Ovary (tissue), 9 donors: Measurements from ENCODE around the gene EMC10. TPM values are rescaled to one million over a fixed set of nuclear protein-coding genes. Genes with fewer than 3 reads are reported as not detected.

Experiments used
- DNase-seq, 5 donors: peaks; one replicate each; pipeline ENCODE4 v3.0.0-alpha.2; 2019 to 2020
- H3K27ac ChIP-seq, 2 donors: fragments of 200-600 bp; one replicate each; pipeline versions ENCODE4 v1.5.1 to v1.8.0; 2019 to 2022
- H3K27me3 ChIP-seq: fragments of 200-600 bp; one replicate; pipeline ENCODE4 v1.8.0; 2022
- H3K36me3 ChIP-seq: fragments of 200-600 bp; sonication (generic); one replicate; pipeline ENCODE4 v1.5.1; 2019
- H3K4me1 ChIP-seq: one replicate; pipeline ENCODE4 v1.8.1; 2013; ENCODE audit warnings: mild to moderate bottlenecking, moderate library complexity; ENCODE audit not compliant: insufficient read depth
- H3K4me3 ChIP-seq: fragments of 200-600 bp; sonication (generic); one replicate; pipeline ENCODE4 v1.5.1; 2017
- H3K9me3 ChIP-seq, 2 donors: fragments of 200-600 bp in 1 of 2; sonication (generic) in 1 of 2; one replicate each; pipeline versions ENCODE4 v1.5.1 to v1.8.1; 2013 to 2019; ENCODE audit warnings: mild to moderate bottlenecking in 1 of 2, moderate library complexity in 1 of 2
- EP300 ChIP-seq: sonication (generic); formaldehyde crosslinking; IDR thresholded peaks from one replicate; pipeline ENCODE4 v1.6.1; 2017; ENCODE audit warnings: antibody characterized with exemption
- POLR2A ChIP-seq: fragments of 450-650 bp; IDR thresholded peaks from one replicate; pipeline ENCODE4 v1.6.1; 2017; ENCODE audit warnings: antibody characterized with exemption, mild to moderate bottlenecking, moderate library complexity
- WGBS, 3 donors: extraction: QIAGEN DNeasy Blood & Tissue Kit in 1 of 3; methylation state at CpG; one replicate each; pipeline versions ENCODE4 v1.1.5 to v1.1.7; 2013 to 2017; 5-methylcytosine and 5-hydroxymethylcytosine counted together
- intact Hi-C, 4 donors: fragments of 100-400 bp; cut with DNase I; formaldehyde crosslinking; loops; one replicate each; pipeline versions ENCODE4 v1.11.0 to v1.15.1; 2022 to 2023
- polyA plus RNA-seq, 2 donors: library from polyadenylated mRNA; stranded (reverse); fragments of 200-250 nt in 1 of 2; fragments of 350-450 nt in 1 of 2; fragmentation: Illumina TruSeq in 1 of 2; extraction: RNeasy Lipid Tissue Mini Kit (QIAGEN cat#74804) in 1 of 2; gene quantifications; one replicate each; pipeline ENCODE4 v1.2.3, GENCODE V29; 2013 to 2014
- total RNA-seq, 7 donors: library from RNA; depleted of rRNA in 2 of 7; stranded (reverse); fragments of >200 nt in 2 of 7; fragmentation: NEBNext Ultra II Directional in 3 of 7; extraction: Animal tissue kit (Norgen Biotek cat#: 25700) in 3 of 7; gene quantifications; one replicate each; pipeline versions ENCODE4 v1.1.0 to v1.2.4, GENCODE V29; 2016 to 2023
- TF ChIP-seq, protein P1 (sequence below), 3 donors: fragments of 450-650 bp in 2 of 3; fragments of 200-600 bp in 1 of 3; IDR thresholded peaks; one replicate each; pipeline versions ENCODE4 v1.5.1 to v1.8.0; 2016 to 2022; ENCODE audit warnings: antibody characterized with exemption in 3 of 3, mild to moderate bottlenecking in 1 of 3
- donor health status: DM: no; HTN: no; CAD: no; lungs with moderate emphysema.
- donor health status: DM: no; HTN: no; CAD: no.
- donor health status: Bipolar disorder and iron deficiency.
- donor health status: DM: yes; HTN: yes; CAD: no.
- donor health status: DM: no; HTN: no; CAD: no.
- donor health status: DM: yes; HTN: yes; CAD: no.

EMC10 gene
- total and polyA plus RNA-seq, 9 donors, result 27.6 to 132 (median 96.7) TPM

- TF ChIP-seq, protein P1, sequence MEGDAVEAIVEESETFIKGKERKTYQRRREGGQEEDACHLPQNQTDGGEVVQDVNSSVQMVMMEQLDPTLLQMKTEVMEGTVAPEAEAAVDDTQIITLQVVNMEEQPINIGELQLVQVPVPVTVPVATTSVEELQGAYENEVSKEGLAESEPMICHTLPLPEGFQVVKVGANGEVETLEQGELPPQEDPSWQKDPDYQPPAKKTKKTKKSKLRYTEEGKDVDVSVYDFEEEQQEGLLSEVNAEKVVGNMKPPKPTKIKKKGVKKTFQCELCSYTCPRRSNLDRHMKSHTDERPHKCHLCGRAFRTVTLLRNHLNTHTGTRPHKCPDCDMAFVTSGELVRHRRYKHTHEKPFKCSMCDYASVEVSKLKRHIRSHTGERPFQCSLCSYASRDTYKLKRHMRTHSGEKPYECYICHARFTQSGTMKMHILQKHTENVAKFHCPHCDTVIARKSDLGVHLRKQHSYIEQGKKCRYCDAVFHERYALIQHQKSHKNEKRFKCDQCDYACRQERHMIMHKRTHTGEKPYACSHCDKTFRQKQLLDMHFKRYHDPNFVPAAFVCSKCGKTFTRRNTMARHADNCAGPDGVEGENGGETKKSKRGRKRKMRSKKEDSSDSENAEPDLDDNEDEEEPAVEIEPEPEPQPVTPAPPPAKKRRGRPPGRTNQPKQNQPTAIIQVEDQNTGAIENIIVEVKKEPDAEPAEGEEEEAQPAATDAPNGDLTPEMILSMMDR (IDR thresholded peaks at IDR 0.05), result no peak
- TF ChIP-seq EP300 (no peak), POLR2A (no peak)
- WGBS, 3 donors, result 68 to 86% (median 73%) methylated on average over 19 of the region's 19 CpGs
- intact Hi-C loops, result loop anchor here in 1 of 4 donors (10.0 kb wide), 1 partner anchor 100 kb away; the partner anchor contains the start of gene NAPSA
- Histone ChIP-seq H3K27ac (no peak overlapping the region), H3K27me3 (no peaks in the 10 kb centered on the region), H3K9me3 (no peaks in the 10 kb centered on the region), H3K4me3 (no peak overlapping the region), H3K4me1 (no peaks in the 10 kb centered on the region), H3K36me3 (no peaks in the 10 kb centered on the region)
- no peak for DNase-seq
Observed at GRCh38 chr19:50464348-50464747, 12.0 kb upstream of the EMC10 start.

- Histone ChIP-seq H3K4me3 (no peak overlapping the region), H3K27me3 (no peaks in the 10 kb centered on the region), H3K9me3 (no peaks in the 10 kb centered on the region), H3K27ac (no peak overlapping the region), H3K36me3 (no peaks in the 10 kb centered on the region), H3K4me1 (no peaks in the 10 kb centered on the region)
- no peak for DNase-seq
- TF ChIP-seq EP300, result no peak
- TF ChIP-seq POLR2A, result no peak
- TF ChIP-seq, protein P1 (IDR thresholded peaks at IDR 0.05), result no peak
- 79 to 90% (median 82%) methylated on average over 13 of the region's 13 CpGs for WGBS, 3 donors
- intact Hi-C loops, result loop anchor here in 1 of 4 donors (10.0 kb wide), 1 partner anchor 100 kb away; the partner anchor contains the start of gene NAPSA
Observed at GRCh38 chr19:50465000-50465399, 11.3 kb upstream of the EMC10 start.

DNA sequence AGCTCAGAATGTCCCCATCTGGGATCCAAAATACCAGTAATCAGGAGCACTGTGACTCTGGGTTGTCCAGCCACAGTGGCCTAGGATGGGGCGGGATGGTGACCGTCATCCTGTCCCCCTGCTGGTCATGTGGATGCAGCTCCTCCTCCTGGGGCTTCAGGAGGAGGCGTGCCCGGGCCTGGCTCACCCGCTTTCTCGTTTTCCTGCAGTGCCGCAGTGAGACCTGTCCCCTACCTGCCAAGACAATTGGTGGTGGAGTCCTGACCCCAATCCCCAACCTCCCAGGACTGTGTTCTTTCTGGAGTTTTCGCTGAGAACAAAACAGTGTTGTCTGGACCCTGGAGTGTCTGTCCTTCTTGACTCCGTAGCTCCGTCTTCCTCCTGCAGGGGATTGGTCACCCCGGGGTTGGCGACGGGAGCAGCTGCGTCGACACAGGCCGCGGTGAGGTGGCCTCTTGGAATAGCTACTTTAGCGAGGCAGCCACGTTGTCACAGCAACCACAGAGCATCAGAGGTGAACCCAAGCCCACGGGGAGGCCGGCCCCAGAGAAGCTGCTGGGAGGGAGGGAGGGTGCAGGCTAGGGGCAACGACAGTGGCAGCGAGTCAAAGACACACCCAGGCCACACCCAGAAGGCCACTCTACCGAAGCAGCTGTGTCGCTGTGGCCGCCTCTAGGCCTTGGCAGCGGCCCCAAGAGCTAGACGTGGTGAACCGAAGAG lies 10.2 kb upstream of the EMC10 start:
- WGBS, 3 donors, result 52 to 59% (median 59%) methylated on average over 29 of the region's 29 CpGs
- H3K27ac ChIP-seq, result no peak overlapping the region
- H3K36me3 ChIP-seq, result no peaks in the 10 kb centered on the region
- intact Hi-C loops, result loop anchor here in 1 of 4 donors (10.0 kb wide), 1 partner anchor 101 kb away; the partner anchor contains the start of gene NAPSA
- H3K9me3 ChIP-seq, result no peaks in the 10 kb centered on the region
- TF ChIP-seq EP300 (no peak), POLR2A (no peak)
- TF ChIP-seq, protein P1 (IDR thresholded peaks at IDR 0.05), result no peak
- H3K4me3 ChIP-seq, result no peak overlapping the region
- DNase-seq, result no peak
- no peaks in the 10 kb centered on the region for H3K4me1 ChIP-seq
- H3K27me3 ChIP-seq, result no peaks in the 10 kb centered on the region

DNA sequence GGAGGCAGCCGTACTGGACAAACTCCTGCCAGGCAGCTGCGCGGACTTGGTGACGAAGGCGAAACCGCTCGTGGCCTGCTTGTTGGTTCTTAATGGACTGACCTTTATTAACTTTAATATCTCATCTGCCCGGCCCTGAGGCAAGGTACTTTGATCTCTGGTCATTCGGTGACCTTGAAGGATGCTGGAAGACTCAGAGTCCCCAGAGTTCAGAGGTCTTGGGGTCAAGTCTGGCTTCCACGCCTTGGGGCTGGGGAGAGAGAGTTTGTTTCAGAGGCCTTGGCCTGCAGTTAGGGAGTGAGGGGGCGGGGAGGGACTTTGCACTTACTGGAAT lies 9.6 kb upstream of the EMC10 start:
- Histone ChIP-seq H3K4me1 (no peaks in the 10 kb centered on the region), H3K9me3 (no peaks in the 10 kb centered on the region), H3K27ac (no peak overlapping the region), H3K4me3 (no peak overlapping the region), H3K27me3 (no peaks in the 10 kb centered on the region), H3K36me3 (no peaks in the 10 kb centered on the region)
- intact Hi-C loops, result loop anchor here in 1 of 4 donors (10.0 kb wide), 1 partner anchor 102 kb away; the partner anchor contains the start of gene NAPSA
- WGBS, 3 donors, result 76 to 82% (median 81%) methylated on average over 11 of the region's 11 CpGs
- no peak for TF ChIP-seq EP300
- DNase-seq, result no peak

DNA sequence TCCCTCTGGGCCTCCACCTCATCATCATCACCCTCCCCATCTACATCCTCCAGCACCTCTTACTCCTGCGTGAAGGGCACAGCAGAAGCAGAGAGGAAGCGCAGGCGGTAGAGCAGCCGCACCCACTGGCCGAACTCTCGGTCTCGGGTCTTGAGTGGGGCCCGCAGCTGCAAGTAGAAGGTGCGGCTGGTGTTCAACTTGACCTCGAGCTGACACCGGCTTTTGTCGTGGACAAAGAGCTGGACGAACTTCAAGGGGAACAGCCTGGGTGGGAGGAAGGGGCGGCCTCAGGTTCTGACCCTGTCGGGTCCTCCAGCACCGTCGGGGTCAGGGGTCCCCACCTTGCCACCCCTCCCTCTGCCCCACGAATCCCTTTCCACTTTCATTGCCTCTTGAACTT lies 8.7 kb upstream of the EMC10 start:
- intact Hi-C loops, result loop anchor here in 1 of 4 donors (10.0 kb wide), 1 partner anchor 103 kb away; the partner anchor contains the start of gene NAPSA
- H3K36me3 ChIP-seq, result no peaks in the 10 kb centered on the region
- H3K27me3 ChIP-seq, result no peaks in the 10 kb centered on the region
- no peak overlapping the region for H3K27ac ChIP-seq
- TF ChIP-seq POLR2A, result no peak
- TF ChIP-seq, protein P1 (IDR thresholded peaks at IDR 0.05), result no peak
- no peak for TF ChIP-seq EP300
- 76 to 82% (median 81%) methylated on average over 18 of the region's 18 CpGs for WGBS, 3 donors
- no peak overlapping the region for H3K4me3 ChIP-seq
- H3K9me3 ChIP-seq, result no peaks in the 10 kb centered on the region
- no peak for DNase-seq
- H3K4me1 ChIP-seq, result no peaks in the 10 kb centered on the region
